ENCODE results near the gene HIVEP3.

DNA sequence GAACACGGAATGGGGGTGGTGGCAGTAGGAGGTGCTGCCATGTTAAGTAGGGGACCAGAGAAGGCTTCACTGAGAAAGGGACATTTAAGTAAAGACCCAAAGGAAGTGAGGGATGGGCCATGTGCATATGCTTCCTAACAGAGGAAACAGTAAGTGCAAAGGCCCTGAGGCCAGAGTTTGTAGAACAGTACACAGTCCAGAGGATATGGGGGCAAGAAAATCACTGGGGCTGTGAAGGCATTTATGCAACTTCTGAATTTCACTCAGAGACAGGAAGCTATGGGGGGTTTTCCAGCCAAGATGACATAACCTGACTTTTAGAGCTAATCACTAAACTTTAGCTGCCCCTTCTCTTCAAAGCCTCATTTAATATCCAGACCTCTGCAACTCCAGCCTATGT is 231.7 kb downstream of the HIVEP3 start:
- no peak for TF ChIP-seq CTCF (conservative IDR thresholded peaks at IDR 0.05)
- TF ChIP-seq EZH2 (IDR thresholded peaks at IDR 0.05; ENCODE audit: low read depth), result no peak
